HFFc6 (cell line): ENCODE measurements around the gene PES1. TPM values are rescaled to one million over a fixed set of nuclear protein-coding genes. Genes with fewer than 3 reads are reported as not detected.
"Not testable (repeated sequence)": the region's sequence is repeated elsewhere in the genome, so short reads cannot be mapped to it uniquely, and the experiment has no call there.

Experiments used
- DNase-seq: peaks from one replicate; pipeline ENCODE4 v3.0.0-alpha.2; 2018
- H3K27ac Mint-ChIP-seq: 2 replicates; pipeline ENCODE4 v1.8.0; 2020; ENCODE audit warnings: mild to moderate bottlenecking, mixed read lengths
- H3K27me3 Mint-ChIP-seq: 2 replicates; pipeline ENCODE4 v1.8.0; 2021; ENCODE audit warnings: mild to moderate bottlenecking, moderate library complexity, mixed read lengths; ENCODE audit not compliant: insufficient read depth
- H3K36me3 Mint-ChIP-seq: 2 replicates; pipeline ENCODE4 v1.8.0; 2021; ENCODE audit warnings: low read depth, mixed read lengths
- H3K4me1 Mint-ChIP-seq: 2 replicates; pipeline ENCODE4 v1.8.0; 2020; ENCODE audit warnings: low read depth, mixed read lengths
- H3K4me3 Mint-ChIP-seq: 2 replicates; pipeline ENCODE4 v1.8.0; 2020; ENCODE audit warnings: mild to moderate bottlenecking, moderate library complexity, mixed read lengths
- H3K9me3 Mint-ChIP-seq: 2 replicates; pipeline ENCODE4 v1.8.0; 2020; ENCODE audit warnings: mild to moderate bottlenecking, mixed read lengths
- CTCF ChIP-seq: fragments of 200-600 bp; sonication (generic); IDR thresholded peaks from 2 replicates; pipeline ENCODE4 v1.5.0; 2021; ENCODE audit warnings: antibody characterized with exemption, mild to moderate bottlenecking
- total RNA-seq, 6 experiments: library from RNA; stranded (reverse); fragmentation: NEBNext Ultra II Directional; extraction: Animal tissue kit (Norgen Biotek cat#: 25700); gene quantifications; 2 replicates in 1 of 6; 3 replicates in 5 of 6; pipeline ENCODE4 v1.2.3, GENCODE V29; 2021

The PES1 gene
- total RNA-seq, 6 experiments from 2014 or later: 81.8 to 110 (median 86.9) TPM

- H3K27me3 Mint-ChIP-seq: peaks cover 41% of the 10 kb centered on the region
- TF ChIP-seq CTCF: no peak
- no peak for DNase-seq
- H3K27ac Mint-ChIP-seq: no peak overlapping the region
- no peaks in the 10 kb centered on the region for H3K9me3 Mint-ChIP-seq
- H3K36me3 Mint-ChIP-seq: no peaks in the 10 kb centered on the region
- H3K4me3 Mint-ChIP-seq: no peak overlapping the region
- peaks cover 5% of the 10 kb centered on the region; the same call in 1 of the 2 replicates for H3K4me1 Mint-ChIP-seq
Measured at GRCh38 chr22:30542811-30543188, 48.9 kb downstream of the PES1 start.

GRCh38 chr22:30541961-30542810 is 49.5 kb downstream of the PES1 start:
- DNase-seq: no peak

GRCh38 chr22:30541511-30541910 is 50.2 kb downstream of the PES1 start:
- H3K4me3 Mint-ChIP-seq, H3K9me3 Mint-ChIP-seq, H3K36me3 Mint-ChIP-seq, H3K4me1 Mint-ChIP-seq, DNase-seq, H3K27ac Mint-ChIP-seq: not testable (repeated sequence)
- H3K27me3 Mint-ChIP-seq: peaks cover 31% of the 10 kb centered on the region

More at GRCh38 chr22:30541961-30542810, 49.5 kb downstream of the PES1 start:
- no peak overlapping the region for H3K27ac Mint-ChIP-seq
- H3K36me3 Mint-ChIP-seq: no peaks in the 10 kb centered on the region
- peaks cover 35% of the 10 kb centered on the region for H3K27me3 Mint-ChIP-seq
- no peak overlapping the region for H3K4me3 Mint-ChIP-seq
- no peaks in the 10 kb centered on the region for H3K9me3 Mint-ChIP-seq
- H3K4me1 Mint-ChIP-seq: peaks cover 5% of the 10 kb centered on the region; the same call in 1 of the 2 replicates
- no peak for TF ChIP-seq CTCF

GRCh38 chr22:30539368-30539767 is 52.3 kb downstream of the PES1 start:
- no peak for DNase-seq
- no peak overlapping the region for H3K27ac Mint-ChIP-seq
- TF ChIP-seq CTCF: no peak

GRCh38 chr22:30538280-30538679 is 53.4 kb downstream of the PES1 start:
- H3K36me3 Mint-ChIP-seq: no peaks in the 10 kb centered on the region
- DNase-seq: peak; percentile 7
- H3K27me3 Mint-ChIP-seq: peaks cover 23% of the 10 kb centered on the region
- H3K4me3 Mint-ChIP-seq: no peak overlapping the region
- H3K9me3 Mint-ChIP-seq: no peaks in the 10 kb centered on the region
- H3K4me1 Mint-ChIP-seq: peaks cover 5% of the 10 kb centered on the region; the same call in 1 of the 2 replicates
- no peak overlapping the region for H3K27ac Mint-ChIP-seq
- no peak for TF ChIP-seq CTCF

More at GRCh38 chr22:30539368-30539767, 52.3 kb downstream of the PES1 start:
- no peaks in the 10 kb centered on the region for H3K9me3 Mint-ChIP-seq
- H3K36me3 Mint-ChIP-seq: no peaks in the 10 kb centered on the region
- H3K27me3 Mint-ChIP-seq: peaks cover 19% of the 10 kb centered on the region
- H3K4me1 Mint-ChIP-seq: peaks cover 5% of the 10 kb centered on the region; the same call in 1 of the 2 replicates
- H3K4me3 Mint-ChIP-seq: no peak overlapping the region

GRCh38 chr22:30537083-30537731 is 54.5 kb downstream of the PES1 start:
- TF ChIP-seq CTCF: no peak
- H3K36me3 Mint-ChIP-seq: no peaks in the 10 kb centered on the region
- no peak for DNase-seq
- peaks cover 5% of the 10 kb centered on the region; the same call in 1 of the 2 replicates for H3K4me1 Mint-ChIP-seq
- H3K27me3 Mint-ChIP-seq: peaks cover 19% of the 10 kb centered on the region
- H3K27ac Mint-ChIP-seq: no peak overlapping the region
- no peak overlapping the region for H3K4me3 Mint-ChIP-seq
- no peaks in the 10 kb centered on the region for H3K9me3 Mint-ChIP-seq
